ENCODE measurements around the gene TRIM13. TPM values are rescaled to one million over a fixed set of nuclear protein-coding genes. Genes with fewer than 3 reads are reported as not detected.

Gene TRIM13
- total RNA-seq, 1 donor from 2014 or later = 27.7 TPM

GRCh38 chr13:49993111-49993510 lies 3.7 kb upstream of the TRIM13 start:
- Mint-ChIP-seq H3K27ac (ENCODE audit: unreplicated experiment) (no peak overlapping the region), H3K27me3 (ENCODE audit: low read depth) (no peaks in the 10 kb centered on the region), H3K4me3 (ENCODE audit: unreplicated experiment) (no peak overlapping the region), H3K36me3 (ENCODE audit: low read depth) (peaks cover 8% of the 10 kb centered on the region), H3K4me1 (ENCODE audit: low read depth) (peaks cover 9% of the 10 kb centered on the region), H3K9me3 (ENCODE audit: low read depth) (no peaks in the 10 kb centered on the region)
- TF ChIP-seq CTCF (IDR thresholded peaks at IDR 0.05) = no peak
- DNase-seq (ENCODE audit: low spot score) = no peak

DNA sequence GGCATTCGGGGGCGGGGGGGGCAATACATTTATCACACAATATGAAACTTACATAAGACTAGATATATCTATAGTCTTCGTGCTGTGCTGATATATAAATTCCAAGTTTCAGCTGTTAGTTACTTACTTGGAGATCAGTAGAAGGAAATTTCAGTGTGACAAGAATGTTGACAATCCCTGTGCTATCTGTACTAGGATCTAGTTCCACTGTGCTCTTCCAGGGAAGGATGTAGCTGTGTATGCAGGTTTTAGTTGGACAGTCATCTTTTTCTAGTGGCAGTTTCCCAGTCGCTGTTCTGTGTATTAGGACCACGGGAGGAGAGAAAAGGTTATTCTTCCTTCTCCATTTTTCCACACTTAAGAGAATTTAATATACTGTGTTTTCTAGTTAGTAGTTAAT lies 3.2 kb upstream of the TRIM13 start:
- no peak overlapping the region for H3K27ac Mint-ChIP-seq (ENCODE audit: unreplicated experiment)
- H3K9me3 Mint-ChIP-seq (ENCODE audit: low read depth) = no peaks in the 10 kb centered on the region
- H3K4me3 Mint-ChIP-seq (ENCODE audit: unreplicated experiment) = no peak overlapping the region
- H3K27me3 Mint-ChIP-seq (ENCODE audit: low read depth) = no peaks in the 10 kb centered on the region
- peaks cover 8% of the 10 kb centered on the region for H3K36me3 Mint-ChIP-seq (ENCODE audit: low read depth)
- H3K4me1 Mint-ChIP-seq (ENCODE audit: low read depth) = peaks cover 15% of the 10 kb centered on the region
- no peak for TF ChIP-seq CTCF (IDR thresholded peaks at IDR 0.05)
- DNase-seq (ENCODE audit: low spot score) = no peak

GRCh38 chr13:49995625-49996101 lies 1.2 kb upstream of the TRIM13 start:
- H3K27me3 Mint-ChIP-seq (ENCODE audit: low read depth) = no peaks in the 10 kb centered on the region
- H3K27ac Mint-ChIP-seq (ENCODE audit: unreplicated experiment) = peak overlapping the region; percentile 66
- H3K9me3 Mint-ChIP-seq (ENCODE audit: low read depth) = no peaks in the 10 kb centered on the region
- no peak for DNase-seq (ENCODE audit: low spot score)
- H3K36me3 Mint-ChIP-seq (ENCODE audit: low read depth) = peaks cover 11% of the 10 kb centered on the region
- H3K4me3 Mint-ChIP-seq (ENCODE audit: unreplicated experiment) = peak overlapping the region; percentile 71
- TF ChIP-seq CTCF (IDR thresholded peaks at IDR 0.05) = no peak
- peaks cover 33% of the 10 kb centered on the region for H3K4me1 Mint-ChIP-seq (ENCODE audit: low read depth)

DNA sequence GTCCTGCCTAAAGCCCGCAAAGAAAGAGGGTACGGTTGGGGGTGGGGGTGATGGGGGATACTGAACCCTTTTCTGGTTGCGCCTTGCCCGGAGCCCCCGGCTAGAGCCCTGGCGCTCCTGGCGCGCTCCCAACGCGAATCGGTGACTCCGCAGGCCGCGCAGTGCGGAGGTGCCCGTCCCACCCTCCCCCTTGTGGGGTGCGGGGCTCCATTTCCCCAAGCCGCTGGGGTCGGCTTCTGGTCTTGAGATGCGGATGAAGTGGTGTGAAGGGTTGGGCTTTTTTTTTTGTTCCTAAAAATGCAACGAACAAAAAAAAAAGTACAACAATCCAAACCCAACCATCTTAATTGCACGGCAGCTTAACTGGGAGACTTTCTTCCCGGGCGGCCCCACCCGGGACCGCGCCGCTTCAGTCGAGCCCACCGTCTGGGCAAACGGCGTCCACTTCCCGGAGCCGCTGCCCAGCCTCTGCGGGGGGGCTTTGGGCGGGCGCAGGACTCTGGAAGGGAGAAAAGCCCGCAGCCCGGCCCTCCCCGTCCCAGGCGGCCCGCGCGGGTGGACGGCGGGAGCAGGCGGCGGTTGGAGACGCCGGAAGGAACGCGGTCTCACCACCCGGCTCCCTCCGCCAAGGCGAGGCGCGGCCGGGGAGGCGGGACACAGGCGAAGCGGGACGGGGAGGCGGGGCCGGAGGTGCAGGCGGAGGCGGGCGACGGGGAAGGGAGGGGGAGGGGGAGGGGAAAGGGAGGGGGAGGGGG lies 504 bp upstream of the TRIM13 start:
- Mint-ChIP-seq H3K27me3 (ENCODE audit: low read depth) (no peaks in the 10 kb centered on the region), H3K36me3 (ENCODE audit: low read depth) (peaks cover 11% of the 10 kb centered on the region), H3K4me3 (ENCODE audit: unreplicated experiment) (peak overlapping the region; percentile 71), H3K4me1 (ENCODE audit: low read depth) (peaks cover 40% of the 10 kb centered on the region), H3K27ac (ENCODE audit: unreplicated experiment) (peak overlapping the region; percentile 66), H3K9me3 (ENCODE audit: low read depth) (no peaks in the 10 kb centered on the region)
- TF ChIP-seq CTCF (IDR thresholded peaks at IDR 0.05) = peak; percentile 34
- DNase-seq (ENCODE audit: low spot score) = peak; percentile 97

DNA sequence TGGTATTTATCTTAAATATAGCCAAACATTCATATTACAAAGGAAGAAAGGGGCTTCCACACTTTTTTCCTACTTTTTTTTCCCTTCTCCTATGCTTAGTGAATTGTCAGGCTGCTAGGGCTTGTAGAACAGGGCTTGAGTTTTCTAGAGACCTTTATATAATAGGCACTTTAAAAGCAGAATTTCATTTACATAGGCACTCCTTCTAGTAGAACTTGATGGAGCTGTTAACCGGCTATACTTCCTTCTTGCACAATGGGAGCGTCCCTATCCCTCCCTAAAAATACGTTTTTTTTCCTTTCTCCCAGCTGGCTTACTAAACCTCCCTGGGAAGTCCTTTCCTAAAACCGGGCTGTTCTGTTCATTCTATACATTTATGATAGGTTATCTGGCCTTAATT lies 1.1 kb downstream of the TRIM13 start:
- DNase-seq (ENCODE audit: low spot score) = no peak
- H3K27ac Mint-ChIP-seq (ENCODE audit: unreplicated experiment) = peak overlapping the region; percentile 95
- no peak for TF ChIP-seq CTCF (IDR thresholded peaks at IDR 0.05)
- H3K4me3 Mint-ChIP-seq (ENCODE audit: unreplicated experiment) = peak overlapping the region; percentile 83
- peaks cover 50% of the 10 kb centered on the region for H3K4me1 Mint-ChIP-seq (ENCODE audit: low read depth)
- H3K9me3 Mint-ChIP-seq (ENCODE audit: low read depth) = no peaks in the 10 kb centered on the region
- H3K27me3 Mint-ChIP-seq (ENCODE audit: low read depth) = no peaks in the 10 kb centered on the region
- peaks cover 7% of the 10 kb centered on the region for H3K36me3 Mint-ChIP-seq (ENCODE audit: low read depth)
